Measurements from ENCODE around the gene SEH1L.

SEH1L gene

DNA sequence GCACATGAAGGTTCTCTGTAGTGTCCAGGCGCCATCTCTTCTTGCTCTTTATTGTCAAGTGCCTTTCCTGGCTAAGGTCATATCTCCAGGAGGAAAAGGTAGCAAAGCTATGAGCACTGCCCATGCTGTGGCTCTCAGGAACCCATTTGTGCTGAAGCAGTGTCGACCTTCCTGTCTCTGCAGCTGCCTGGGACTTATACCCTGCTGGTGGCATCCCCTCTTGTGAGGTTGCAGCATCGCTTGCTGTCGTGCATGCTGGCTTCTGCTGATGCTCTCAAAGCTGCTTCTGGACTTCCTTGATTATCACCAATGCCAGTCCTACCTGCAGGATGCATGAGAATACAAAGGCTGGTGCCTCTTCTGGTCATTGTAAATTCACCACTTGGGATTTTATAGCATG lies 41.7 kb upstream of the SEH1L start:
- H3K4me1 ChIP-seq (ENCODE audit: low read length), result no peaks in the 10 kb centered on the region
- no peak overlapping the region for H3K9ac ChIP-seq (ENCODE audit: low read length)
- no peak overlapping the region for H3K4me2 ChIP-seq (ENCODE audit: low read depth, low read length)
- no peak overlapping the region for H2AFZ ChIP-seq (ENCODE audit: low read length)
- H3K27ac ChIP-seq (ENCODE audit: low read length), result no peak overlapping the region
- H3K9me3 ChIP-seq (replicated peaks; ENCODE audit: insufficient read depth, low read length), result no peaks in the 10 kb centered on the region
- no peaks in the 10 kb centered on the region for H4K20me1 ChIP-seq (ENCODE audit: insufficient read depth, low read length)
- no peak overlapping the region for H3K4me3 ChIP-seq (ENCODE audit: low read length)
- H3K79me2 ChIP-seq (ENCODE audit: low read length), result no peaks in the 10 kb centered on the region
- peaks cover 47% of the 10 kb centered on the region for H3K27me3 ChIP-seq (replicated peaks; ENCODE audit: insufficient read depth, low read length)
- no peak for TF ChIP-seq EZH2phosphoT487 (IDR thresholded peaks at IDR 0.05; ENCODE audit: low read length)
- no peak for TF ChIP-seq EZH2 (optimal IDR thresholded peaks at IDR 0.05; ENCODE audit: low read depth, low read length)
- TF ChIP-seq CTCF (IDR thresholded peaks at IDR 0.05; ENCODE audit: low read length), result no peak
- no peak for DNase-seq
- H3F3A ChIP-seq (ENCODE audit: insufficient read depth, low read length), result no peaks in the 10 kb centered on the region
- H3K36me3 ChIP-seq (replicated peaks; ENCODE audit: insufficient read depth, low read length), result no peaks in the 10 kb centered on the region
- H3K9me2 ChIP-seq (replicated peaks; ENCODE audit: insufficient read depth, low read length), result no peaks in the 10 kb centered on the region

GRCh38 chr18:12906773-12907172 lies 41.0 kb upstream of the SEH1L start:
- H3K9me2 ChIP-seq (replicated peaks; ENCODE audit: insufficient read depth, low read length), result no peaks in the 10 kb centered on the region
- H4K20me1 ChIP-seq (ENCODE audit: insufficient read depth, low read length), result no peaks in the 10 kb centered on the region
- H3K9me3 ChIP-seq (replicated peaks; ENCODE audit: insufficient read depth, low read length), result no peaks in the 10 kb centered on the region
- H3K79me2 ChIP-seq (ENCODE audit: low read length), result no peaks in the 10 kb centered on the region
- no peaks in the 10 kb centered on the region for H3K36me3 ChIP-seq (replicated peaks; ENCODE audit: insufficient read depth, low read length)
- H3K27me3 ChIP-seq (replicated peaks; ENCODE audit: insufficient read depth, low read length), result peaks cover 54% of the 10 kb centered on the region
- no peak overlapping the region for H2AFZ ChIP-seq (ENCODE audit: low read length)
- DNase-seq, result no peak
- no peak overlapping the region for H3K27ac ChIP-seq (ENCODE audit: low read length)
- TF ChIP-seq EZH2phosphoT487 (IDR thresholded peaks at IDR 0.05; ENCODE audit: low read length) (no peak), EZH2 (optimal IDR thresholded peaks at IDR 0.05; ENCODE audit: low read depth, low read length) (no peak), CTCF (IDR thresholded peaks at IDR 0.05; ENCODE audit: low read length) (no peak)
- H3K9ac ChIP-seq (ENCODE audit: low read length), result no peak overlapping the region
- H3K4me2 ChIP-seq (ENCODE audit: low read depth, low read length), result no peak overlapping the region
- H3F3A ChIP-seq (ENCODE audit: insufficient read depth, low read length), result no peaks in the 10 kb centered on the region
- H3K4me1 ChIP-seq (ENCODE audit: low read length), result no peaks in the 10 kb centered on the region
- no peak overlapping the region for H3K4me3 ChIP-seq (ENCODE audit: low read length)

- no peaks in the 10 kb centered on the region for H3F3A ChIP-seq (ENCODE audit: insufficient read depth, low read length)
Observed at GRCh38 chr18:12907258-12907925, 40.4 kb upstream of the SEH1L start.

More at GRCh38 chr18:12907258-12907925, 40.4 kb upstream of the SEH1L start:
- Histone ChIP-seq H3K9me2 (replicated peaks; ENCODE audit: insufficient read depth, low read length) (no peaks in the 10 kb centered on the region), H3K79me2 (ENCODE audit: low read length) (no peaks in the 10 kb centered on the region), H3K4me1 (ENCODE audit: low read length) (no peaks in the 10 kb centered on the region), H3K4me3 (ENCODE audit: low read length) (no peak overlapping the region), H2AFZ (ENCODE audit: low read length) (no peak overlapping the region), H3K36me3 (replicated peaks; ENCODE audit: insufficient read depth, low read length) (no peaks in the 10 kb centered on the region), H3K27ac (ENCODE audit: low read length) (no peak overlapping the region), H3K9ac (ENCODE audit: low read length) (no peak overlapping the region), H4K20me1 (ENCODE audit: insufficient read depth, low read length) (no peaks in the 10 kb centered on the region), H3K9me3 (replicated peaks; ENCODE audit: insufficient read depth, low read length) (no peaks in the 10 kb centered on the region), H3K27me3 (replicated peaks; ENCODE audit: insufficient read depth, low read length) (peaks cover 59% of the 10 kb centered on the region), H3K4me2 (ENCODE audit: low read depth, low read length) (no peak overlapping the region)
- no peak for DNase-seq
- TF ChIP-seq EZH2phosphoT487 (IDR thresholded peaks at IDR 0.05; ENCODE audit: low read length), result no peak
- no peak for TF ChIP-seq EZH2 (optimal IDR thresholded peaks at IDR 0.05; ENCODE audit: low read depth, low read length)
- no peak for TF ChIP-seq CTCF (IDR thresholded peaks at IDR 0.05; ENCODE audit: low read length)
